Ascending aorta (tissue), 2 donors: ENCODE measurements around the gene ADCY2. TPM values are rescaled to one million over a fixed set of nuclear protein-coding genes. Genes with fewer than 3 reads are reported as not detected.

Source experiments
- DNase-seq, 2 donors: peaks; one replicate each; pipeline ENCODE4 v3.0.0-alpha.2; 2019; ENCODE audit warnings: low spot score in 2 of 2
- H3K27ac ChIP-seq, 2 donors: fragments of 200-600 bp; sonication (generic); one replicate each; pipeline ENCODE4 v1.5.1; 2016 to 2017; ENCODE audit warnings: mild to moderate bottlenecking in 1 of 2
- H3K27me3 ChIP-seq: fragments of 200-600 bp; sonication (generic); one replicate; pipeline ENCODE4 v1.5.1; 2017
- H3K36me3 ChIP-seq, 2 donors: fragments of 200-600 bp; sonication (generic); one replicate each; pipeline ENCODE4 v1.5.1; 2016
- H3K4me1 ChIP-seq, 2 donors: fragments of 200-600 bp; sonication (generic); one replicate each; pipeline ENCODE4 v1.5.1; 2016 to 2017; ENCODE audit warnings: mild to moderate bottlenecking in 1 of 2
- H3K4me3 ChIP-seq, 2 donors: fragments of 200-600 bp; sonication (generic); one replicate each; pipeline ENCODE4 v1.5.1; 2016 to 2017; ENCODE audit warnings: mild to moderate bottlenecking in 1 of 2
- H3K9me3 ChIP-seq, 2 donors: fragments of 200-600 bp; sonication (generic); one replicate each; pipeline ENCODE4 v1.5.1; 2016
- intact Hi-C: fragments of 100-400 bp; cut with DNase I; formaldehyde crosslinking; loops from one replicate; pipeline ENCODE4 v1.15.1; 2023
- total RNA-seq: library from RNA; depleted of rRNA; stranded (reverse); fragments of >200 nt; gene quantifications from one replicate; pipeline ENCODE4 v1.1.0, GENCODE V29; 2016
- TF ChIP-seq, protein P1 (sequence below), 3 experiments: fragments of 200-600 bp in 2 of 3; fragments of 450-650 bp in 1 of 3; sonication (generic) in 2 of 3; IDR thresholded peaks; one replicate each; pipeline ENCODE4 v1.5.1; 2016 to 2019; ENCODE audit warnings: antibody characterized with exemption in 3 of 3, mild to moderate bottlenecking in 1 of 3, moderate library complexity in 1 of 3

The ADCY2 gene
- total RNA-seq, 1 donor from 2014 or later = 0.11 TPM

DNA sequence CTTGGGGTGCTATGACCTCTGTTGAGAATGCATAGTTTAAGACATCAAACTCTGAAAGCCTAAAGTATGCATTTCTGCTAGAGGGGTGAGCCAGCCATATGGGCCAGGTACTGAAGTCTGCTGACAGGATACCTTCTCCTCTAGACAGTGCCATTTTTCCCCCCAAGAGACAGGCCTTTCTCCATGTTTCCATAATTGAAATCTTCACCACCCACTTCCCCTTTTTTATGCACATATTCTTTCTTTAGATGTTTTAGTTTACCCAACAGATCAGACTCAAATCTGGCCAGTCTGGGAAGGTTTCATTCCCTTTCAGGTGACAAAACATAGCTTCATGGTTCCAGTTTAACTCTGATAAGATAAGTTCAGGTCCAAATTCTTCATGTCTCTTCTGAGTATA, 212.8 kb downstream of the ADCY2 start:
- Histone ChIP-seq H3K9me3 (no peaks in the 10 kb centered on the region), H3K27ac (no peak overlapping the region), H3K4me3 (no peak overlapping the region), H3K36me3 (no peaks in the 10 kb centered on the region), H3K4me1 (no peaks in the 10 kb centered on the region), H3K27me3 (no peaks in the 10 kb centered on the region)
- TF ChIP-seq, protein P1, sequence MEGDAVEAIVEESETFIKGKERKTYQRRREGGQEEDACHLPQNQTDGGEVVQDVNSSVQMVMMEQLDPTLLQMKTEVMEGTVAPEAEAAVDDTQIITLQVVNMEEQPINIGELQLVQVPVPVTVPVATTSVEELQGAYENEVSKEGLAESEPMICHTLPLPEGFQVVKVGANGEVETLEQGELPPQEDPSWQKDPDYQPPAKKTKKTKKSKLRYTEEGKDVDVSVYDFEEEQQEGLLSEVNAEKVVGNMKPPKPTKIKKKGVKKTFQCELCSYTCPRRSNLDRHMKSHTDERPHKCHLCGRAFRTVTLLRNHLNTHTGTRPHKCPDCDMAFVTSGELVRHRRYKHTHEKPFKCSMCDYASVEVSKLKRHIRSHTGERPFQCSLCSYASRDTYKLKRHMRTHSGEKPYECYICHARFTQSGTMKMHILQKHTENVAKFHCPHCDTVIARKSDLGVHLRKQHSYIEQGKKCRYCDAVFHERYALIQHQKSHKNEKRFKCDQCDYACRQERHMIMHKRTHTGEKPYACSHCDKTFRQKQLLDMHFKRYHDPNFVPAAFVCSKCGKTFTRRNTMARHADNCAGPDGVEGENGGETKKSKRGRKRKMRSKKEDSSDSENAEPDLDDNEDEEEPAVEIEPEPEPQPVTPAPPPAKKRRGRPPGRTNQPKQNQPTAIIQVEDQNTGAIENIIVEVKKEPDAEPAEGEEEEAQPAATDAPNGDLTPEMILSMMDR (IDR thresholded peaks at IDR 0.05) = no peak
- DNase-seq = no peak
- intact Hi-C loops = no loop called here

DNA sequence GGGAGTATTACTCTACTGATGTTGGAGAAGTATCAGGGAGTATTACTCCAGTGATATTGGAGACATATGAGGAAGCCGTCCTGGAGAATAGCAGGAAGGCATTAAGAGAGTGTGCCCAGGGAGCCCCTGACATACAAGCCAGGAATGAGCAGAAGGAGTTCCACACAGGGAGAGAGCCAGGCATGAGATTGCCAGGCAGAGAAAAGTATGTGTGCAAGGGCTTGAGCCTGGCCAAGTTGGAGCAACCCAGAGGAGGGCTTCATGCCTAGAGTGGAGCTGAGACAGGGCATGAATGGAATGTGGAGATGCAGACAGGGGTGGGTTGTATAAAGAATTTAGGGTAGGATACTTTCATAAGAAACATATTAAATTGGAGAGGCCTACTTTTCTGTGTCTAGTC, 213.8 kb downstream of the ADCY2 start:
- Histone ChIP-seq H3K4me3 (no peak overlapping the region), H3K27ac (no peak overlapping the region), H3K9me3 (no peaks in the 10 kb centered on the region), H3K36me3 (no peaks in the 10 kb centered on the region), H3K4me1 (no peaks in the 10 kb centered on the region), H3K27me3 (no peaks in the 10 kb centered on the region)
- intact Hi-C loops = no loop called here
- TF ChIP-seq, protein P1 (IDR thresholded peaks at IDR 0.05) = no peak
- no peak for DNase-seq

DNA sequence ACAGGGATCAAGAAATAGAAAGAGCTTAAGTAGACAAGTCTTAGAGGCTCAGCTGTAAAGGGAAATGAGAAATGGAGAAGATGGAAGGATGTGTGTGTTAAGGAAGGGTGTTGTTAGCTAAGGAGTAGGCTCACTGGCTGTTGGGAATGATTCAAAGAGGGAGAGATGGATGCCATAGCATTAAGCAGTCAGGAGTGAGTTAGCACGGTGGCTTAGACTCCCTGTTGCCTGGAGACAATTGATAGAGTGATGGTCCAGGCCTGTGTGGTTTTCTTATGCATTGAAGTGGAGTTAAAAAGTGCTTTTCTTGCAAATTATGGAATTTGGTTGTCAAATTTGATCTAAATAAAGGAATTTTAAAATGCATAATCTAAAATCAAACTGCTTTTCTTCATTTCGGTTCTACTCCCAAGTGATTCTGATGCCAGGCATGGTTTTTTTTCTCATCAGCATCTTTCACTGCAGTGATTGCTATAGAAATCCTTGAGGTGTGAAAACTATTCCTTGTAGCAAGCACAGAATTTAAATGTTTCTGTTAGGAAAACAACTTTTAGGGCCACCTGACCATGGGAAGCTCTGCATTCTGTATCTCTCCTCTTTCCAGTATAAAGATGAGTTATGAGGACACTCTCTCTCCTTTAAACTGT, 214.7 kb downstream of the ADCY2 start:
- intact Hi-C loops = no loop called here

GRCh38 chr5:7611518-7611917, 215.6 kb downstream of the ADCY2 start:
- no peak for DNase-seq
- Histone ChIP-seq H3K4me1 (no peaks in the 10 kb centered on the region), H3K36me3 (no peaks in the 10 kb centered on the region), H3K4me3 (no peak overlapping the region), H3K27ac (no peak overlapping the region), H3K9me3 (no peaks in the 10 kb centered on the region), H3K27me3 (no peaks in the 10 kb centered on the region)
- TF ChIP-seq, protein P1 (IDR thresholded peaks at IDR 0.05) = no peak
- intact Hi-C loops = no loop called here

More for the DNA sequence above, 214.7 kb downstream of the ADCY2 start:
- Histone ChIP-seq H3K27ac (no peak overlapping the region), H3K9me3 (no peaks in the 10 kb centered on the region), H3K4me1 (no peaks in the 10 kb centered on the region), H3K4me3 (no peak overlapping the region), H3K36me3 (no peaks in the 10 kb centered on the region), H3K27me3 (no peaks in the 10 kb centered on the region)
- TF ChIP-seq, protein P1 (IDR thresholded peaks at IDR 0.05) = no peak
- no peak for DNase-seq

GRCh38 chr5:7615566-7616061, 219.7 kb downstream of the ADCY2 start:
- Histone ChIP-seq H3K9me3 (no peaks in the 10 kb centered on the region), H3K4me3 (no peak overlapping the region), H3K27ac (no peak overlapping the region), H3K27me3 (no peaks in the 10 kb centered on the region), H3K36me3 (no peaks in the 10 kb centered on the region), H3K4me1 (no peaks in the 10 kb centered on the region)
- TF ChIP-seq, protein P1 (IDR thresholded peaks at IDR 0.05) = no peak
- intact Hi-C loops = no loop called here
- DNase-seq = no peak
